Right ventricle myocardium superior (tissue), 1 donor: ENCODE measurements around the gene ZC3H12C. TPM values are rescaled to one million over a fixed set of nuclear protein-coding genes. Genes with fewer than 3 reads are reported as not detected.

Experiments
- ATAC-seq: fragments of 200-7000 bp; cut with Tn5 transposase; one replicate; pipeline ENCODE4 v1.9.1; 2020; ENCODE audit warnings: mild to moderate bottlenecking; ENCODE audit not compliant: poor library complexity
- DNase-seq: peaks from one replicate; pipeline ENCODE4 v3.0.0-alpha.2; 2020
- intact Hi-C: fragments of 100-400 bp; cut with DNase I; formaldehyde crosslinking; loops from one replicate; pipeline ENCODE4 v1.11.2; 2022
- total RNA-seq: library from RNA; stranded (reverse); fragmentation: NEBNext Ultra II Directional; extraction: Animal tissue kit (Norgen Biotek cat#: 25700); gene quantifications from one replicate; pipeline ENCODE4 v1.2.1, GENCODE V29; 2021
- donor health status: DM: no; HTN: yes; CAD: no; lungs with severe emphysema.

Gene ZC3H12C
- total RNA-seq, 1 donor from 2014 or later = 16.1 TPM

GRCh38 chr11:110130642-110131238, 37.5 kb downstream of the ZC3H12C start:
- intact Hi-C loops = no loop called here
- no peak for ATAC-seq
- no peak for DNase-seq

GRCh38 chr11:110131386-110132123, 38.4 kb downstream of the ZC3H12C start:
- no peak for ATAC-seq
- DNase-seq = no peak
- intact Hi-C loops = no loop called here

GRCh38 chr11:110133160-110133559, 40.0 kb downstream of the ZC3H12C start:
- no peak for ATAC-seq
- intact Hi-C loops = no loop called here
- DNase-seq = no peak

- intact Hi-C loops = no loop called here
- ATAC-seq = no peak
- no peak for DNase-seq
These were observed 40.9 kb downstream of the ZC3H12C start for GRCh38 chr11:110134110-110134509.

GRCh38 chr11:110141812-110142211, 48.6 kb downstream of the ZC3H12C start:
- DNase-seq (no peak), ATAC-seq (no peak)
- intact Hi-C loops = no loop called here

GRCh38 chr11:110147962-110148709, 54.9 kb downstream of the ZC3H12C start:
- no peak for DNase-seq
- intact Hi-C loops = no loop called here
- peak; percentile 34 for ATAC-seq

- intact Hi-C loops = no loop called here
- ATAC-seq (peak; percentile 48), DNase-seq (no peak)
These were observed 55.9 kb downstream of the ZC3H12C start for GRCh38 chr11:110148775-110149744.

- ATAC-seq = no peak
- intact Hi-C loops = no loop called here
These were observed 59.0 kb downstream of the ZC3H12C start for GRCh38 chr11:110152199-110152598.

GRCh38 chr11:110153474-110153873, 60.3 kb downstream of the ZC3H12C start:
- intact Hi-C loops = no loop called here

More at GRCh38 chr11:110152199-110152598, 59.0 kb downstream of the ZC3H12C start:
- DNase-seq = no peak

GRCh38 chr11:110156503-110156902, 63.3 kb downstream of the ZC3H12C start:
- no peak for ATAC-seq
- no peak for DNase-seq
- intact Hi-C loops = no loop called here

More at GRCh38 chr11:110153474-110153873, 60.3 kb downstream of the ZC3H12C start:
- ATAC-seq (no peak), DNase-seq (no peak)

GRCh38 chr11:110158317-110159200, 65.4 kb downstream of the ZC3H12C start:
- no peak for DNase-seq
- no peak for ATAC-seq
- intact Hi-C loops = no loop called here

- no peak for DNase-seq
- ATAC-seq = no peak
- intact Hi-C loops = no loop called here
These were observed 66.3 kb downstream of the ZC3H12C start for GRCh38 chr11:110159476-110159875.

- ATAC-seq = no peak
- no peak for DNase-seq
- intact Hi-C loops = no loop called here
These were observed 66.8 kb downstream of the ZC3H12C start for GRCh38 chr11:110160016-110160415.

- ATAC-seq = no peak
- intact Hi-C loops = no loop called here
- no peak for DNase-seq
These were observed 67.2 kb downstream of the ZC3H12C start for GRCh38 chr11:110160437-110160836.

- intact Hi-C loops = no loop called here
- ATAC-seq (no peak), DNase-seq (no peak)
These were observed 67.9 kb downstream of the ZC3H12C start for GRCh38 chr11:110161061-110161460.

GRCh38 chr11:110162216-110162615, 69.0 kb downstream of the ZC3H12C start:
- intact Hi-C loops = no loop called here
- DNase-seq = no peak
- ATAC-seq = no peak

- ATAC-seq = no peak
- intact Hi-C loops = no loop called here
- DNase-seq = no peak
These were observed 72.1 kb downstream of the ZC3H12C start for GRCh38 chr11:110165039-110165925.
